Amygdala (tissue), 56 donors: Measurements from ENCODE around the gene MOB1A.
"Not testable (repeated sequence)": the region's sequence is repeated elsewhere in the genome, so short reads cannot be mapped to it uniquely, and the experiment has no call there.

Experiments
- DNase-seq, 56 donors: peaks; one replicate each; lab custom pipeline; 2025; lab: John Stamatoyannopoulos, UW

The MOB1A gene

DNA sequence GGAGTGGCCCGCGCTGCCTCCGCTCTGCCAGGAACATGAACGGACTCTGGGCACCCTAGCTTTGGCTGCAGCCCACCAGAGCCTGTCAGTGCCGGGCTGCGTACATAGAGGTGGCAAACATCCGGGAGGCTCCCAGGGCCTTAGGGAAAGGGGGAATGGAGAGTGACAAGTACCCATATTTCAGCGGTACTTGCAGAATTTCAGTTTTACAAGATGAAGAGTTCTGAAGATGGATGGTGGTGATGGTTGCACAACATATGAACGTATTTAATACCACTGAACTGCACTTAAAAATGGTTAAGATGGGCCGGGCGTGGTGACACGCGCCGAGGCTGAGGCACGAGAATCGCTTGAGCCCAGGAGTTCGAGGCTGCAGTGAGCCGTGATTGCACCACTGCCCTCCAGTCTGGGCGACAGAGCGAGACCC, 20.6 kb upstream of the MOB1A start:
- DNase-seq = peak in 1 of 56 donors; percentile 48

- peak; percentile 21 to 91 (median 74) for DNase-seq
Observed at GRCh38 chr2:74198461-74199274, 20.0 kb upstream of the MOB1A start, which contains the start of gene MTHFD2. TSS of gene MTHFD2 (plus strand) at chr2:74198615. CDS start at chr2:74198642, 27 bp downstream.

- DNase-seq = no peak
Observed at GRCh38 chr2:74198023-74198460, 19.4 kb upstream of the MOB1A start.

DNA sequence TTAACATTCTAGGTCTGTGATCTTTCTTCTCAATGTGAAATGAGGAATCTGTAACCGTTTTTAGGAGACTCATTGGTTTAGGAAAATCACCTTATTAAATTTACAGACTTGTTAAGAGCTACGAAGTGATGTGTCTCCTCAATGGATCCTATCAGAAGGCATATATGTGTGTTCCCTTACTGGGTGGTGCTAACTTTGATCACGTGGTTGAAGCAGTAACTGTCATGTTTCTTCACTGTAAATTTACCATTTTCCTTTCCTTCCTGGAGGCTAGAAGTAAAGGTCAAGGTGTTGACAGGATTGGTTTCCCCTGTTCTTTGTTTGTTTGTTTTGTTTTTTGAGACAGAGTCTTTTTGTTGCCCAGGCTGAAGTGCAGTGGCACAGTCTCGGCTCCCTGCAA, 18.4 kb upstream of the MOB1A start:
- no peak for DNase-seq

DNA sequence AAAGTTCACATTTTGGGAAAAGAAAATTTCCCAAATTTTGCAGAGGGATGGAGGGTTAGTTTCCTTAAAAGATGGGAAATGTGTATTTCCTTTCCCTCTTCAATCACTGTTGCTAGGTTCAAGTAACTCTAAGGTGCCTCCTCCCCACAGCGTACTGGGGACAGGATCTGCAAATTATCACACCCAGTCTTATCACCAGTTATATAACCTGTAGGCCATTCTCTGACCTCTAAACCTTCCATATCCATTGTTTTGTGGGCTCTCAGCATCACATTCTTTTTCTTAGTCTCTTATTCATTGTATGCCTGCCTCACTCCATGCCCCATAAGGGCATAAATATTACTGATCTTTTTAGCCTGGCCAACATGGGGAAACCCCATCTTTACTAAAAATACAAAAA, 16.1 kb upstream of the MOB1A start:
- no peak for DNase-seq

DNA sequence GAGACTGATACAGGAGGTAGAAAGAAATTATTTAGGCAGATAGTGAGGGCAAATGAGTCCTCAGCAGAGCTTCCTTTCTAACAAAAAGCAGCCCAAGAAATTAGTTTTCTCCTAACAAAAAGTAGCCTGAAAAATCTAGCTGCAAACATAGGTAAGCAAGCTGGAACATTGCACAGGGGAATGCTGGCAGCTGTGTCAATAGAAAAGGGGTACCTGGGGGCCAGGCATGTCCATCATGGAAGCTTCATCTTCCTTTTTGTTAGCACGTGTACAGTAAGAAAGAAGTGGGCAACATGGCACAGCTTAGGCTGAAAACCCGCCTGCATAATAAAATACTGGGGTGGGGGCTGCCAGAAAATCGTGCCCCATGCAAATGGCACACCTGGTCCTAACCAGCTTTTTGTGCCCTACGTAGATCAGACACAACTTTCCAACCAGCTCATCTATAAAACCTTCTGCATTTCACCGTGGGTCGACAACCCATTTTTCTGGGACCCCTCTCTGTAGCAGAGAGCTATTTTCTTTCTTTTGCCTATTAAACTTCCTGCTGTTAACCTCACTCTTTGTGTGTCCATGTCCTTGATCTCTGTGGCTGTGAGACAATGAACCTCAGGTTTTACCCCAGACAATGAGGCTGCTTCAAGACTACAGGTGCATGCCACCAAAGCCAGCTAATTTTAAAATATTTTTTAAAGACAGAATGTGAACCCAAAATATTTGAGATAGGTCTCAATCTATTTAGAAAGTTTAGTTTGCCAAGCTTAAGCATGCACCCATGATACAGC, 13.1 kb upstream of the MOB1A start:
- no peak for DNase-seq

DNA sequence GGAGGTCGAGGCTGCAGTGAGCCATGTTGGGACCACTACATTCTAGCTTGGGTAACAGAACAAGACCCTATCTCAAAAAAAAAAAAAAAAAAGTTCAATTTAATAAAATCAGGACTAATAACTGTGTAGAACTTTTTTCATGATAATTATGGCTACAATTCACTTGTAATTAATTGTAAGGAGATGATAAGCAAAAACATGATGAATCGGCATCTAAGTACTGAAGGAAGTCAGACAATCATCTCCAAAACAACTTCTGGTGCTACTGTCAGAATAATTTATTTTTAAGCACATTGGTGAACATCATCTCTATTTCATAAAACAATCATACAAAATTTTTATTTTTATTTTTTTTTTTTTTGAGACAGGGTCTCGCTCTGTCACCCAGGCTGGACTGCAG, 10.0 kb upstream of the MOB1A start:
- DNase-seq = no peak

DNA sequence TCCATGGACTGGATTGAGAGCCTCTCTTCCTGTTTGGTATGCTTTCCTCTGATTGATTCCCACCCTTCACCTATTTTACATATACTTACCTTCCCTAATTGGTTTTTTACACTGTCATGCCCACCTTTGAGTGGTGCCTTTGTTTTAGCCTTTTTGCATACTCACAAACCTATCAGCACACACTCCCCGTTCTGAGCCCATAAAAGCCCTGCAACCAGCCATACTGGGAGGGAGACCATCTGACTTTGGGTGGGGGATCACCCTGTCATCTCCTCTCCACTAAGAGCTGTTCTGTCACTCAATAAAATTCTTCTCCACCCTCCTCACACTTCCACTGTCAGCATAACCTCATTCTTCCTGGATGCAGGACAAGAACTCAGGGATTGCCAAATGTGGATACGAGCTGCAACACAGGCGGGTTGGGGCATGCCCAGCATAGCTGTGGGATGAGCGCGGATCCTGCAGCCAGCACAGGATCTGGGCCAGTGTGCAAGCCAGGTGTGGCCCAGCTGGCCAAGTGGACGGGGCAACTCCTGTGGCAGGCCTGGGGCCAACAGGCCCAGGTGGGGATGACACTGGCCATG, 9.4 kb upstream of the MOB1A start:
- DNase-seq = no peak

DNA sequence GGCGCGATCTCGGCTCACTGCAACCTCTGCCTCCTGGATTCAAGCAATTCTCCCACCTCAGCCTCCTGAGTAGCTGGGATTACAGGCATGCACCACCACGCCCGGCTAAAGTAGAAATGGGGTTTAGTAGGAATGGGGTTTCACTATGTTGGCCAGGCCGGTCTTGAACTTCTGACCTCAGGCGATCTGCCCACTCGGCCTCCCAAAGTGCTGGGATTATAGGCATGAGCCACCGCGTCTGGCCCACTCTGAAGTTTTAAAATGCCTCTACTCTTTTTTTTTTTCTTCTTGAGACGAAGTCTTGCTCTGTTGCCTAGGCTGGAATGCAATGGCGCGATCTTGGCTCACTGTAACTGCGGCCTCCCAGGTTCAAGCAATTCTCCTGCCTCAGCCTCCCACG, 8.0 kb upstream of the MOB1A start:
- not testable (repeated sequence) for DNase-seq

DNA sequence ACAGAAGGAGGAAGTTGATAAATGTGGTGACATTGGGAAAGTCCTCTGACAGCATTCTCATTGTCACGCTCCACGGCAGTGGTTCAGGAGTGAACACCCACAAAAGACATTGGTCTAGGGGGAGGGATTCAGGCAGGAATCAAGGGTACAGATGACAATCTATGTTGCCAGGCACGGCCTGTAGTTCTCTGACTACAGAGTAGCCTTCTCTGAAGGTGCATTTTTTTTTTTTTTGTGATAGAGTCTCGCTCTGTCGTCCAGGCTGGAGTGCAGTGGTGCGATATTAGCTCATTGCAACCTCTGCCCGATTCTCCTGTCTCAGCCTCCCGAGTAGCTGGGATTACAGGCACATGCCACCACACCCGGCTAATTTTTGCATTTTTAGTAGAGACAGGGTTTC, 7.4 kb upstream of the MOB1A start:
- peak in 14 of 56 donors; percentile 4 to 73 (median 12) for DNase-seq

DNA sequence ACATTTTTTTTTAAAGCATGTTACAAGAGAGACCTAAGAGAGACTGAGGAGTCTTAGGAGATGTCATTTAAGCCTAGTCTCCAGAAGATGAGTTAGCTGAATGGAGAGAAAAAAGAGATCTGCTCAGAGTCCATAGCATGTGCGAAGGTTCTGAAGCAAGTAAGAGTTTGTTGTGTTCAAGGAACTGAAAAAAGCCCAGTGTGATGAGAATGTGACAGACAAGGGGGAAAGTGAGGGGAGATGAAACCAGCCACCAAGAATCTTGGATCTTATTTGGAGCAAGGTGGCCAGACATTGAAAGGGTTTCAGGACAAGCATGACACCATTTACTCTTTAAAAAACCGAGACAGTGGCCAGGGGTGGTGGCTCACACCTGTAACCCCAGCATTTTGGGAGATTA, 5.2 kb upstream of the MOB1A start:
- no peak for DNase-seq

DNA sequence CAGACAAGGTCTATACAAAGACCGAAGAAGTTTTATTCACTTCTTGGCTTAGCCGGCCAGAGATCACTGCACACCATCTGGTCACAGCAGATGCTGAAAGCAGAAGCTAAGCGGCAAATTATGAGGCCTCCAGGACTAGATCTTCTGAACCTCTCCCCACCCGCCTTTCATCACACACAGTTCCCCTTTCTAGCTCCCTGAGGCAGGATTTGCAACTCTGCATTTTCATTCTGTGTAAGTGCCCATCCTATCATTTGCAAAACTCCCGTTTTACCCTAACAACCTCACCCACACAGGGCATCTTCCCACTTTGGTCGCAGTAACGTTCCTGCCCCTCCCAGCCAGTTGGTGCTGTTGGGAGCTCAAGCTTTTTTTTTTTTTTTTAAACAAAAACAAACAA, 3.1 kb upstream of the MOB1A start:
- DNase-seq = peak in 23 of 56 donors; percentile 3 to 59 (median 22)

DNA sequence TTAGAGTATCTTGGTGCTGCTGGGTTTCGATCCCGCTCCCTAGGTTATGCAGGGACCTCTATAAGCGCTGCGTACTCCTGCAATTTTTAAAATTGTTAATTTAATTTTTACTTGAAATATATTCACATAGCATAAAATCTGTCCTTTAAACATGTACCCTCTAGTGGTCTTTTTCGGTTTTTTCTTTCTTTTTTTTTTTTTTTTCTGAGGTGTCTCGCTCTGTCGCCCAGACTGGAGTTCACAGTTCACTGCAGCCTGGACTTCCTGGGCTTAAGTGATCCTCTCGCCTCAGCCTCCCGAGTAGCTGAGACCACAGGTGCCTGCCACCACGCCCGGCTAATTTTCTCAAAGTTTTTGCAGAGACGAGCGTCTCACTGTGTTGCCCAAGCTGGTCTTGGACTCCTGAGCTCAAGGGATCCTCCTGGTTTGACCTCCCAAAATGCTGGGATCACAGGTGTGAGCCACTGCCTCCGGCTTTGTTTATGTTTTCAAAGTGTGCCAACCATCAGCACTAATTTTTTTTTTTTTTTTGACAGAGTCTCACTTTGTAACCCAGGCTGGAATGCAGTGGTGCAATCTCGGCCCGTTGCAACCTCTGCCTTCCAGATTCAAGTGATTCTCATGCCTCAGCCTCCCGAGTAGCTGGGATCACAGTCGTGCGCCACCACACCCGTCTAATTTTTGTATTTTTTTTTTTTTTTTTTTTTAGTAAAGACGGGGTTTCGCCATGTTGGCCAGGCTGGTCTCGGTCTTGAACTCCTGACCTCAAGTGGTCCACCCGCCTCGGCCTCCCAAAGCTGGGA, 585 bp upstream of the MOB1A start:
- DNase-seq = peak in 3 of 56 donors; percentile 19 to 51 (median 47)

DNA sequence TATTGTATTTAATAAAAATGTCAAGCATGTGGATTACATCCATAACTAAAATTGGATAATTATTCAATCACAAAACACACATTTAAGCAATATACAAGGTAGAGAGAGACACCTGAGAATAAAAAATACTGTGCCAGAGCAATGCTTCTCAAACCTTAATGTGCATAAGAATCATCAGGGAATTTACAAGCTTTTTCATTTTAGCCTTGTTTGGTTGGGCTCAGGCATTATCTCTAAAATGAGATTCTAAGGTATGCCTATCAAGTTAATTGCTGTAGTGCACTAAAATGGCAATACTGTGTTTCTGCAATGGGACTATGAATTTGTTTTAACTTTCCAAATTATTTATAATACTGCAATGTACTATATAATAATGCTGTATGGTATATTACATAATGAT, 983 bp downstream of the MOB1A start:
- DNase-seq = no peak

GRCh38 chr2:74174909-74175308, 3.8 kb downstream of the MOB1A start:
- DNase-seq = no peak

DNA sequence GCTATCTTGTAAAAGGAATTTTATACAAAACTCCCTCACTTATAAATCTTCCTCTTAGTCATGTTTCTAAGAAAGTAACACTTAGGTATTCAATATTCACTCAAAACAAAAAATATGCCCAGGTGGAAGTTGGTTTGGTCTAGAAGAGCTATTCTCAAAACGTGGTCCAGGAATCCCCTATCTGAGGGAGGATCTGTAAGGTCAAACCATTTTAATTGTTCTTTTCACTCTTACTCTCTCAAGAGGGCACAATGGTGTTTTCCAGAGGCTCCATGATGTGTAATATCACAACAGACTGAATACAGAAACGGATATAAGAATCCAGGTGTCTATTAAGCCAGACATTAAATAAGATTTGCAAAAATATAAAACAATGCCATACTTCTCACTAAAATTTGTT, 9.9 kb downstream of the MOB1A start:
- DNase-seq = no peak

- no peak for DNase-seq
Observed at GRCh38 chr2:74164761-74165160, 13.9 kb downstream of the MOB1A start.

DNA sequence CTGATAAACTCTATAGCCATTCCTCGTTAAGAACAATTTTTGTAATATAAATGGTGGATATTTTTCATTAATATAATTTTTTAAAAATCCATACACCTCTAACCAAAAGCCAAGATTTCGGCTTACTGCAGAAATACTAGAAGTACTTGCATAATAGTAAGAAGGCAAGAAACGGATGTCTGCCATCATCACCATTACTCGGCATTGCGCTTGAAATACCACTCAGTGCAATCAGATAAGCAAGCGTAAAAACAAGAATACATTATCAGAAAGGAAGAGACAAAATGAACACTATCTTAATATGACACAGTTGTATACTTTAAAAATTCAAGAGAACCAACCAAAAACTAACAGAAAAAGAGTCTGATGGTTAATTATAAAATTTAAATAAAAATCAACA, 15.7 kb downstream of the MOB1A start:
- DNase-seq = no peak

GRCh38 chr2:74155830-74156229, 22.8 kb downstream of the MOB1A start:
- no peak for DNase-seq

- no peak for DNase-seq
Observed at GRCh38 chr2:74152954-74153353, 25.7 kb downstream of the MOB1A start.
